Measurements from ENCODE around the gene C1RL. TPM values are rescaled to one million over a fixed set of nuclear protein-coding genes. Genes with fewer than 3 reads are reported as not detected.

C1RL gene
- total RNA-seq, 1 donor from 2014 or later, result 122 TPM

- intact Hi-C loops (cut with DNase I), result no loop called here
- no peak overlapping the region for H3K27ac ChIP-seq
- no peaks in the 10 kb centered on the region for H3K27me3 ChIP-seq
- peaks cover 26% of the 10 kb centered on the region for H3K4me1 ChIP-seq
- no peak overlapping the region for H3K4me3 ChIP-seq
- no peaks in the 10 kb centered on the region for H3K9me3 ChIP-seq
- H3K36me3 ChIP-seq, result peaks cover 0 to 15% of the 10 kb centered on the region in 2 donors
- no peak for TF ChIP-seq POLR2AphosphoS5 (IDR thresholded peaks at IDR 0.05; ENCODE audit: insufficient read depth in 1 of 2, low read depth in 1 of 2)
- TF ChIP-seq CTCF (IDR thresholded peaks at IDR 0.05), result no peak
- no peak for TF ChIP-seq POLR2A (IDR thresholded peaks at IDR 0.05)
- DNase-seq (ENCODE audit: extremely low spot score in 2 of 2), result no peak
Measured at GRCh38 chr12:7106082-7106481, 2.9 kb downstream of the C1RL start.

DNA sequence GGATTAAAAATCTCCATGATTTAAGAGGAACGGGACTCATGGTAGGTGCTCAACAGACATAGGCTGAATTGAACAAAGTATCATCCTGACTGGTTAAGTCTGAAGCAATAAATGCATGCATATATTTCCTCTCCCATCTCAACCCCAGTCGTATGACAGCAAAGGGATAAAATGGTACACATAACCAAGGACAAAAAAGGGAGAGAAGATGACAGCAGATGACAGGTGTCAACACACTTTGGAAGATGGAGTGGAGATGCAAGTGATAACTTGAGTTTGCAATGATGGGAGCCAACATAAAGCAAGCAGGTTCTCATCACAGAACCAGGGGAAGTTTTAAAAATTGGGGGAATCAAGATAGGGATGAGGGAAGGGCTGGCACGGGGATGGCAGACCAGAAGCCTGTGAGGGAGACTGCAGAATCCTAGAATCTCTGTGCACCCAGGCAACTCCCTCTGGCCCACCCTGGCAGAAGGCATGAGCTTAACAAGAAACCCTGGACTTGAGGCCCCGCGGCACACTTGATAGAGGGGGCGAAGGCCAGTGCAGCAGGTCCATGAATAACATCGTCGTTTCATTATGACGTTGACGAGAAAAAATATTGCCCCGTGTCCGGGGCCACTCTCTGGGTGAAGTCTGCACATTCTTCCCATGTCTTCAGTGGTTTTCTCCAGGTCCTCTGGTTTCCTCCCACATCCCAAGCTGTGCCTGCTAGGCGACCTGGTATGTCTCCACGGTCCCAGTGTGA, 5.0 kb downstream of the C1RL start:
- H3K27ac ChIP-seq, result no peak overlapping the region
- no peak for DNase-seq (ENCODE audit: extremely low spot score in 2 of 2)
- H3K9me3 ChIP-seq, result no peaks in the 10 kb centered on the region
- no peak overlapping the region for H3K4me3 ChIP-seq
- intact Hi-C loops (cut with DNase I), result no loop called here
- H3K36me3 ChIP-seq, result peaks cover 0 to 15% of the 10 kb centered on the region in 2 donors
- no peaks in the 10 kb centered on the region for H3K27me3 ChIP-seq
- H3K4me1 ChIP-seq, result peaks cover 22% of the 10 kb centered on the region
- TF ChIP-seq CTCF (IDR thresholded peaks at IDR 0.05) (no peak), POLR2A (IDR thresholded peaks at IDR 0.05) (no peak), POLR2AphosphoS5 (IDR thresholded peaks at IDR 0.05; ENCODE audit: insufficient read depth in 1 of 2, low read depth in 1 of 2) (no peak)

- Histone ChIP-seq H3K27ac (no peak overlapping the region), H3K27me3 (no peaks in the 10 kb centered on the region), H3K36me3 (peaks cover 0 to 15% of the 10 kb centered on the region in 2 donors), H3K9me3 (no peaks in the 10 kb centered on the region), H3K4me3 (no peak overlapping the region), H3K4me1 (peaks cover 14% of the 10 kb centered on the region)
- no peak for TF ChIP-seq POLR2A (IDR thresholded peaks at IDR 0.05)
- no peak for TF ChIP-seq CTCF (IDR thresholded peaks at IDR 0.05)
- no peak for TF ChIP-seq POLR2AphosphoS5 (IDR thresholded peaks at IDR 0.05; ENCODE audit: insufficient read depth in 1 of 2, low read depth in 1 of 2)
- no peak for DNase-seq (ENCODE audit: extremely low spot score in 2 of 2)
- intact Hi-C loops (cut with DNase I), result no loop called here
Measured at GRCh38 chr12:7102582-7102981, 6.4 kb downstream of the C1RL start.

- Histone ChIP-seq H3K4me3 (no peak overlapping the region), H3K9me3 (no peaks in the 10 kb centered on the region), H3K4me1 (peaks cover 5% of the 10 kb centered on the region), H3K27ac (no peak overlapping the region), H3K27me3 (no peaks in the 10 kb centered on the region), H3K36me3 (peaks cover 0 to 15% of the 10 kb centered on the region in 2 donors)
- intact Hi-C loops (cut with DNase I), result no loop called here
- no peak for DNase-seq (ENCODE audit: extremely low spot score in 2 of 2)
- no peak for TF ChIP-seq CTCF (IDR thresholded peaks at IDR 0.05)
- TF ChIP-seq POLR2A (IDR thresholded peaks at IDR 0.05), result no peak
- peak in 1 of 2 donors; percentile 17 for TF ChIP-seq POLR2AphosphoS5 (IDR thresholded peaks at IDR 0.05; ENCODE audit: insufficient read depth in 1 of 2, low read depth in 1 of 2)
Measured at GRCh38 chr12:7101694-7102131, 7.3 kb downstream of the C1RL start.

DNA sequence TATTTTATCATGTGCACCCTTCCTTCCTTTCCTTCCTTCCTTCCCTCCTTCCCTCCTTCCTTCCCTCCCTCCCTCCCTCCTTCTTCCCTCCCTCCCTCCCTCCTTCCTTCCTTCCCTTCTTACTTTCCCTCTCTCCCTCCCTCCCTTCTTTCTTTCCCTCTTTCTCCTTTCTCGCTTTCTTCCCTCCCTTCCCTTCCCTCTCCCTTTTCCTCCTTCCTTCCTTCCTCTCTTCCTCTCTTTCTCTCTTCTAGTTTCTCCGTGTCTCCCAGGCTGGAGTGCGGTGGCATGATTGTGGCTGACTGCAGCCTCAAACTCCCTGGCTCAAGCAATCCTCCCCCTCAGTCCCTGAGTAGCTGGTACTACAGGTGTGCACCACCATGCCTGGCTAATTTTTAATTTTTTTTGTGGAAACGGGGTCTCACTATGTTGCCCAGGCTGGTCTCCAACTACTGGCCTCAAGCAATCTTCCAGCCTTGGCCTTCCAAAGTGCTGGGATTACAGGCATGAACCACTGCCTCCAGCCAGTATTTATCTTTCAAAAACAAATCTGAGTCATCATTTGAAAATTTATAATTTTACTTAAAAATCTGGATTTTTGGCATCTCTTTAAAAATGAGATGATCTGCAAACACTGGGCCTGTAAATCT, 7.8 kb downstream of the C1RL start:
- no peak overlapping the region for H3K4me3 ChIP-seq
- H3K4me1 ChIP-seq, result no peaks in the 10 kb centered on the region
- intact Hi-C loops (cut with DNase I), result no loop called here
- DNase-seq (ENCODE audit: extremely low spot score in 2 of 2), result no peak
- no peak overlapping the region for H3K27ac ChIP-seq
- TF ChIP-seq POLR2A (IDR thresholded peaks at IDR 0.05) (no peak), CTCF (IDR thresholded peaks at IDR 0.05) (no peak), POLR2AphosphoS5 (IDR thresholded peaks at IDR 0.05; ENCODE audit: insufficient read depth in 1 of 2, low read depth in 1 of 2) (no peak)
- H3K27me3 ChIP-seq, result no peaks in the 10 kb centered on the region
- no peaks in the 10 kb centered on the region for H3K9me3 ChIP-seq
- peaks cover 0 to 12% of the 10 kb centered on the region in 2 donors for H3K36me3 ChIP-seq

Measured in vagina (tissue), 2 donors.